GM19395 (cell line): Measurements from ENCODE around the gene GYS2.

ENCODE experiments used
- ATAC-seq: cut with Tn5 transposase; IDR thresholded peaks from one replicate; pipeline ENCODE4 v1.9.1; 2021; ENCODE audit warnings: mild to moderate bottlenecking, moderate library complexity; ENCODE audit not compliant: unreplicated experiment

GYS2 gene

GRCh38 chr12:21509768-21510167, 94.9 kb downstream of the GYS2 start:
- peak; percentile 95 for ATAC-seq

GRCh38 chr12:21507849-21508248, 96.8 kb downstream of the GYS2 start:
- ATAC-seq = no peak

- no peak for ATAC-seq
Measured at GRCh38 chr12:21505888-21506287, 98.8 kb downstream of the GYS2 start.

GRCh38 chr12:21502872-21503271, 101.8 kb downstream of the GYS2 start:
- no peak for ATAC-seq

- peak; percentile 8 for ATAC-seq
Measured at GRCh38 chr12:21502164-21502496, 102.5 kb downstream of the GYS2 start.

GRCh38 chr12:21501258-21502163, 103.1 kb downstream of the GYS2 start, which contains the start of the genes GOLT1B and RECQL:
Gene GOLT1B, plus strand, starts transcription at chr12:21501789. Its CDS starts 135 bp downstream, at chr12:21501924.
Gene RECQL, minus strand, starts transcription at chr12:21501635. Its CDS starts 2,065 bp downstream, at chr12:21499570.
- ATAC-seq = peak; percentile 98

- peak; percentile 8 for ATAC-seq
Measured at GRCh38 chr12:21500786-21501257, 103.8 kb downstream of the GYS2 start.

- ATAC-seq = no peak
Measured at GRCh38 chr12:21499765-21500164, 104.9 kb downstream of the GYS2 start.
